Lower leg skin (tissue), 4 donors: ENCODE measurements around the gene COL18A1. TPM values are rescaled to one million over a fixed set of nuclear protein-coding genes. Genes with fewer than 3 reads are reported as not detected.
A peak's percentile ranks its signal among the peaks of the same experiment; 100 is the strongest.
"Not testable (repeated sequence)": the region's sequence is repeated elsewhere in the genome, so short reads cannot be mapped to it uniquely, and the experiment has no call there.

ENCODE experiments used
- DNase-seq, 2 donors: peaks; one replicate each; pipeline ENCODE4 v3.0.0-alpha.2; 2019; ENCODE audit warnings: low spot score in 2 of 2
- H3K4me3 ChIP-seq: fragments of 200-600 bp; sonication (generic); 2 replicates; pipeline ENCODE4 v1.5.1; 2017; ENCODE audit warnings: mild to moderate bottlenecking, low read depth; ENCODE audit not compliant: poor library complexity, severe bottlenecking
- POLR2A ChIP-seq, 2 donors: fragments of 450-650 bp; IDR thresholded peaks; one replicate each; pipeline ENCODE4 v1.6.1; 2016 to 2017; ENCODE audit warnings: antibody characterized with exemption in 2 of 2, mild to moderate bottlenecking in 1 of 2, moderate library complexity in 1 of 2
- WGBS, 2 donors: methylation state at CpG; one replicate each; pipeline ENCODE4 v1.1.5; 2018; 5-methylcytosine and 5-hydroxymethylcytosine counted together
- intact Hi-C: fragments of 100-400 bp; cut with DNase I; formaldehyde crosslinking; loops from one replicate; pipeline ENCODE4 v1.15.0; 2023; ENCODE audit warnings: low total_unique reads
- total RNA-seq, 4 donors: library from RNA; depleted of rRNA; stranded (reverse); fragments of >200 nt; gene quantifications; one replicate each; pipeline ENCODE4 v1.1.0, GENCODE V29; 2016
- TF ChIP-seq, protein P1 (sequence below), 3 donors: fragments of 450-650 bp; IDR thresholded peaks; one replicate each; pipeline ENCODE4 v1.5.1; 2016; ENCODE audit warnings: antibody characterized with exemption in 3 of 3, mild to moderate bottlenecking in 3 of 3, moderate library complexity in 2 of 3

Gene COL18A1
- total RNA-seq, 4 donors from 2014 or later = 63.3 to 126 (median 85.9) TPM

DNA sequence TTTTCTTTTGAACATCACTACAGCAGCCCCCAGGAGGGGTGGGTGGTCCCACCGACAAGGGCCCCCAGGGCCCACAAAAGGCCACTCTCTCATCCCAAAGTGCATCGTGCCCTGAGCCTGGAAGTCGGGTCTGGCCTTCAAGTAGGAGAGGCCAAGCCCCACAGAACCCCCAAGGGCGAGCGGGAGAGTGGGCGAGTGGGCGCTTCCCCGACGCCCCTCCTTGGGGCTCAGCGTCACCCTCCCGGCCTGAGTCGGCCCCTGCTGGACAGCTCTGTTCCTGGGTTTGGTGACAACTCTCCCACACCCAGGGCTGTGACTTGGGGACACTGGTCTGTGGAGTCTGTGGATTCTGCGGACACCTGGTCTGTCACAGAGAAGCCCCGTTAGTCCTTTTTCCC lies 42.2 kb upstream of the COL18A1 start:
- no peak overlapping the region for H3K4me3 ChIP-seq
- DNase-seq = no peak
- intact Hi-C loops = no loop called here
- WGBS, 2 donors = 81 to 96% methylated on average over 10 to 14 of the region's 14 CpGs
- TF ChIP-seq, protein P1, sequence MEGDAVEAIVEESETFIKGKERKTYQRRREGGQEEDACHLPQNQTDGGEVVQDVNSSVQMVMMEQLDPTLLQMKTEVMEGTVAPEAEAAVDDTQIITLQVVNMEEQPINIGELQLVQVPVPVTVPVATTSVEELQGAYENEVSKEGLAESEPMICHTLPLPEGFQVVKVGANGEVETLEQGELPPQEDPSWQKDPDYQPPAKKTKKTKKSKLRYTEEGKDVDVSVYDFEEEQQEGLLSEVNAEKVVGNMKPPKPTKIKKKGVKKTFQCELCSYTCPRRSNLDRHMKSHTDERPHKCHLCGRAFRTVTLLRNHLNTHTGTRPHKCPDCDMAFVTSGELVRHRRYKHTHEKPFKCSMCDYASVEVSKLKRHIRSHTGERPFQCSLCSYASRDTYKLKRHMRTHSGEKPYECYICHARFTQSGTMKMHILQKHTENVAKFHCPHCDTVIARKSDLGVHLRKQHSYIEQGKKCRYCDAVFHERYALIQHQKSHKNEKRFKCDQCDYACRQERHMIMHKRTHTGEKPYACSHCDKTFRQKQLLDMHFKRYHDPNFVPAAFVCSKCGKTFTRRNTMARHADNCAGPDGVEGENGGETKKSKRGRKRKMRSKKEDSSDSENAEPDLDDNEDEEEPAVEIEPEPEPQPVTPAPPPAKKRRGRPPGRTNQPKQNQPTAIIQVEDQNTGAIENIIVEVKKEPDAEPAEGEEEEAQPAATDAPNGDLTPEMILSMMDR (IDR thresholded peaks at IDR 0.05) = no peak
- no peak for TF ChIP-seq POLR2A (IDR thresholded peaks at IDR 0.05)

DNA sequence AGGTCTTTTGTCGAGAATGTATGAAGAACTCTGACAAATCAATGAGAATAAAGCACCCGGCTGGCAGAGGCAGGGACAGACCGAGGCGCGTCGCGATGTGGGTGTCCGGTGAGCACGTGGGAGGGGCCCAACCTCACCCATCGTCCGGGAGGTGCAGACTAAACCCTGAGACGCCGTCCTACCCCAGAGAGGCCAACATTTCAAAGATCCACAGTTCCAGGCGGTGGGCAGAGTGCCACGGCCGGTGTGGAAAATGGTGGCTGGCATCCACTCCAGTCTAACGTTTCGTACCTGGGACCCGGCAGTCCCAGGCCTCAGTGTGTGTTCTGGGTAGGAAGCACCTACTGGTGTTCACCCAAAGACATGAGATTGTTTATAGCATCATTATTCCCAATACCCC lies 41.7 kb upstream of the COL18A1 start:
- WGBS, 2 donors = 91 to 93% methylated on average over 19 of the region's 19 CpGs
- DNase-seq, intact Hi-C loops, H3K4me3 ChIP-seq: not testable (repeated sequence)

- H3K4me3 ChIP-seq = no peak overlapping the region
- WGBS, 2 donors = 12 to 16% methylated on average over 19 of the region's 19 CpGs
- DNase-seq = peak; percentile 85 to 95
- intact Hi-C loops = no loop called here
- TF ChIP-seq, protein P1 (IDR thresholded peaks at IDR 0.05) = no peak
- TF ChIP-seq POLR2A (IDR thresholded peaks at IDR 0.05) = no peak
Observed at GRCh38 chr21:45363921-45364467, 41.0 kb upstream of the COL18A1 start.

DNA sequence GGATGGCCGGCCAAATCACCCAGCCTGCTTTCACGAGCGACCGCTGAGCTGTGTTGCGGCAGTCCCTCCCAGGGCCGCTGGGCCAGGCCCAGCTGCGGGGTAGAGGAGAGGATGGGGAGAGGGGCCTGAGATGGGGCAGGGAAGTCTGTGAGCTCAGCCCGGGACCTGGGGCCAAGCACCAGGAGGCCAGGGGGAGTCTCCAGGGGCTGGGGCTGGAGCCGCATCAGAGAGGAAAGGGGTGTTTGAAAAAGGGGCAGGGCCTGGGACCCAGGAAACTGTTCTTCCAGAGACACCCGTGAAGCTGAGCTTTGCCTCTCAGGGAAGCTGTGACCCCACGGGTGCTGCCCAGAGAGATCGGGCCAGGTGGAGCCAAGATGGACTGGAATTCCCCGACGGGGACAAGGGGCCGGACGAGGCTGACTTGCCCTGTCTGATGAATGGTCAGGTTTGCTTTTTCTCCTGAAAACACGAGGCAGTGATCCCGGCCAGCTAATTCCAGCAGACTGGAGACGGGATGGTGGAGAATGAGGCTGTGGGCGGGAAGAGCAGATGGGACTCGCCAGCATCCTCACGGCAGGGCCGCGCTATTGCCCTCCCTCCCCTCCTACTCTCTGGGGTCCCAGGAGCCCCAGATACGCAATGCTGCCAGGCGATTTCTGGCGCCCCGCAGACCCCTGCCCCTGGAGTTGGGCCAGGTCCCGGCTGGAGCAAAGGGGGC lies 40.3 kb upstream of the COL18A1 start:
- H3K4me3 ChIP-seq = no peak overlapping the region
- intact Hi-C loops = no loop called here
- DNase-seq = no peak
- 57 to 58% methylated on average over 28 of the region's 29 CpGs for WGBS, 2 donors
- no peak for TF ChIP-seq POLR2A (IDR thresholded peaks at IDR 0.05)
- TF ChIP-seq, protein P1 (IDR thresholded peaks at IDR 0.05) = no peak

DNA sequence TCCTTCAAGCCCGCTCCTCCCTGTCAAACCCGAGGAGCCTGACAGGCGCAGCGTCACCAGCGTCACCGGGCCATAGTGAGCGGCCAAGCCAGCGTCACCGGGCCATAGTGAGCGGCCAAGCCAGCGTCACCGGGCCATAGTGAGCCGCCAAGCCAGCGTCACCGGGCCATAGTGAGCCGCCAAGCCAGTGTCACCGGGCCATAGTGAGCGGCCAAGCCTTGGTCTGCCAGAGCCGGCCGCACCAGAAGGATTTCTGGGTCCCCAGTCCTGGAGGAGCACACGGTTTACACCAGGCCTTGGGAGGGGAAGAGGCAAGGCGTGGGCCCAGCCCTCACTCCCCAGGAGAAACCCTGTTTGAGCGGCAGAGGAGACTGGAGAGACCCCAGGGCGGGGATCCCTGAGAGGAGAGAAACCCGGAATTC lies 39.8 kb upstream of the COL18A1 start:
- 92 to 100% methylated on average over 1 to 21 of the region's 25 CpGs for WGBS, 2 donors
- TF ChIP-seq, protein P1 (IDR thresholded peaks at IDR 0.05) = no peak

DNA sequence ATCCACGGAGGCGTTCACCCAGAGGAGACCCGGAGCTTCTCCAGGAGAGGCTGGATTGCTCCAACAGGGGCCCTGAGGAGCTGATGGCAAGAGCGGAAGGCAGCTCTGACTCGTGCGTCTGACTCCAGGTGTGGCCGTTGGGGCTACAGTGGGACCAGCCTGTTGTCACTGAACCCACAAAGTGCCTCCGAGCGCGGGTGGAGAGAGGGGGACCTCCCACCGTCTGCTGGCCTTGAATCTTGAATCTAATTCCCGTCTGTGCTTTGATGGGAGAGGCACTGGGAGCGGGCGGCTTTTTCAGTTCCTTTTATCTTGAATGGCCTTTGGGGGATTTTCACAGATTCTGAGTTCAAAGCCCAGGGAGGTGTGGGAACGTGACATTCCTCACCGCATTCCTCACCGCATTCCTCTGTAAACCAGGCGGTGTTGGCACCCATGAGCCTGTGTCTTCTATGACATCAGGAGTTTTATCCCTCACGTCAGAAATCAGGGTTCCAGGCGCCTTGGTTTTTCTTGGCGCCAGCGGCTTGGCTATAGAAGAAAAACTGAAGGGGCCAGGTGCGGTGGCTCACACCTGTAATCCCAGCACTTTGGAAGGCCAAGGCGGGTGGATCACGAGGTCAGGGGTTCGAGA lies 39.2 kb upstream of the COL18A1 start:
- no peak for DNase-seq
- WGBS, 2 donors = 80 to 87% methylated on average over 23 to 26 of the region's 26 CpGs
- TF ChIP-seq POLR2A (IDR thresholded peaks at IDR 0.05) = no peak
- TF ChIP-seq, protein P1 (IDR thresholded peaks at IDR 0.05) = no peak
- intact Hi-C loops = no loop called here
- no peak overlapping the region for H3K4me3 ChIP-seq

More for the DNA sequence above, 39.8 kb upstream of the COL18A1 start:
- intact Hi-C loops = no loop called here
- DNase-seq = no peak
- no peak overlapping the region for H3K4me3 ChIP-seq
